ENCODE measurements around the gene GH2.
"Not testable (repeated sequence)": the region's sequence is repeated elsewhere in the genome, so short reads cannot be mapped to it uniquely, and the experiment has no call there.

Gene GH2

GRCh38 chr17:63911041-63911635, 29.4 kb upstream of the GH2 start, which contains the start of gene CSHL1:
Gene CSHL1 (minus strand): TSS chr17:63911258. CDS start chr17:63911196, 62 bp downstream.
- DNase-seq (ENCODE audit: low read depth in 2 of 2): no peak

DNA sequence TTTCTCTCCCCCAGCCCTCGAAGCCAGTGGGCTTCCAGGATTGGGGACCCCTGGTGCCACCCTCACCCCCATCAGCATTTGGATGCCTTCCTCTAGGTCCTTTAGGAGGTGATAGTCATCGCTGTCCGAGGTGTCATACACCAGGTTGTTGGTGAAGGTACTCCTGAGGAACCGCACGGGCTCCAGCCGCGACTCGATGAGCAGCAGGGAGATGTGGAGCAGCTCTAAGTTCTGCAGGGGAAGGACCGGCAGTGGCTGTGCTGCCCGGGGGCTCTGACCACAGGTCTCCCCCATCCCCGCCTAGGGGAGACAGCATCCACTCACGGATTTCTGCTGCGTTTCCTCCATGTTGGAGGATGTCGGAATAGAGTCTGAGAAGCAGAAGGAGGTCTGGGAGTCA, 28.4 kb upstream of the GH2 start:
- DNase-seq (ENCODE audit: low read depth in 2 of 2): no peak

DNA sequence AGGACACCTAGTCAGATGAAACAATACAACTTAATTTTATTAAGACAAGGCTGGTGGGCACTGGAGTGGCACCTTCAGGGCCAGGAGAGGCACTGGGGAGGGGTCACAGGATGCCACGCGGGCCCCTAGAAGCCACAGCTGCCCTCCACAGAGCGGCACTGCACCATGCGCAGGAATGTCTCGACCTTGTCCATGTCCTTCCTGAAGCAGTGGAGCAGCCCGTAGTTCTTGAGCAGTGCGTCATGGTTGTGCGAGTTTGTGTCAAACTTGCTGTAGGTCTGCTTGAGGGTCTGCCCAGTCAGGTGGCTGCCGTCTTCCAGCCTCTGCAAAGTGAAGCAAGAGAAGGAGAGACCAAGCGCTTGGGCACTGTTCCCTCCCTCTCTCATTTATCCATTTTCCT, 27.8 kb upstream of the GH2 start:
- not testable (repeated sequence) for DNase-seq (ENCODE audit: low read depth in 2 of 2)

DNA sequence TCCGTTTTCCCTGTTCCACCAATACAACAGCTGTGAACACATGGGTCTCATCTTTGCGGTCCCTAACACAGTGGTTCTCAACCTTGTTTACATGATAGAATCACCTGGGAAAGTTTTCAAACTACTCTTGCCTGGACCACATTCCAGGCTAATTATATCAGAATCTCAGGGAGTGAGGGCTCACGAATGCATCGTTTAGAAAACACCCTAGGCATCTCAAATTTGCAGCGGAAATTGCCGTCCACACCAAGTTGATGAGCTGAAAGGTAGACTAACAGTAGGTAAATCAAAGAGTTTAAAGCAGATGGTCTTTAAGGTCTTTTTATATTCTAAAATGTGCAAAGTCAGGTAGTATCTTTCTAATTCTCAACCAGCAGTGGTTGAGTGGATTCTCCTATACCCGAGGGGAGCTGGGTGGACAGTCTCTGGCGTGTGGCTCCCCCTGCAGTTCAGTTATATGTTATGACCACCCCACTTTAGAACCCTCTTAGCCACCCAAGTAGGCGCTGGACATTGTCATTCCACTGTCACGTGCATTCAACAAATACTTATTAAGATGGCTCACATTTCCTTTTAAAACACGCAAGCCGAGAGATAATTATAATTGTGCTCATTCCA, 25.5 kb upstream of the GH2 start:
- DNase-seq (ENCODE audit: low read depth in 2 of 2): not testable (repeated sequence)

GRCh38 chr17:63904796-63905195, 23.1 kb upstream of the GH2 start:
- DNase-seq (ENCODE audit: low read depth in 2 of 2): not testable (repeated sequence)

GRCh38 chr17:63903787-63904201, 22.1 kb upstream of the GH2 start:
- not testable (repeated sequence) for DNase-seq (ENCODE audit: low read depth in 2 of 2)

DNA sequence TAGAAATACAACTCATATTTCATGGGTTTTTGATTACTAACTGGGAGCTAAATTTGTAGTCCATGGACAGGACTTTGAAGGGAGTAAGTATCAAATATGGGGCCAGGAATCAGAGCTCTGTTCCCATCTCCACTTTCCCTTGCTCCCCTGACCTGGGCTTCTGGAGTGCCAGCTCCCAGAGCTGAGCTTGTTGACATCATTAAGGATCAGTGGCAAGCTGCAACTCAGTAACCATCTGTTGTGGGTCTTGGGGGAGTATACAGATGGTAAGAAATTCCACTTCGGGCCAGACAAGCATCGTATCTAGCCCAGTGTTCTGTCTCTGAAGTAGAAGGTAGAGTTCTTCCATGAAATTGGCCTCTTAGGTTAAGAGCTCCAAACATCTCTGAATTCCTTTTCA, 20.2 kb upstream of the GH2 start:
- DNase-seq (ENCODE audit: low read depth in 2 of 2): not testable (repeated sequence)

- peak in 1 of 2 donors; percentile 31 for DNase-seq (ENCODE audit: low read depth in 2 of 2)
These were observed 17.4 kb upstream of the GH2 start for GRCh38 chr17:63898899-63899798.

- DNase-seq (ENCODE audit: low read depth in 2 of 2): not testable (repeated sequence)
These were observed 15.0 kb upstream of the GH2 start, which contains the start of gene CSH1 for GRCh38 chr17:63896524-63897354. Gene CSH1 (minus strand): TSS chr17:63896574. CDS start chr17:63896511, 63 bp downstream.

GRCh38 chr17:63894821-63895220, 13.1 kb upstream of the GH2 start:
- not testable (repeated sequence) for DNase-seq (ENCODE audit: low read depth in 2 of 2)

GRCh38 chr17:63894021-63894420, 12.3 kb upstream of the GH2 start:
- not testable (repeated sequence) for DNase-seq (ENCODE audit: low read depth in 2 of 2)

- DNase-seq (ENCODE audit: low read depth in 2 of 2): not testable (repeated sequence)
These were observed 10.7 kb upstream of the GH2 start for GRCh38 chr17:63892316-63893037.

GRCh38 chr17:63889026-63889848, 7.5 kb upstream of the GH2 start:
- not testable (repeated sequence) for DNase-seq (ENCODE audit: low read depth in 2 of 2)

- not testable (repeated sequence) for DNase-seq (ENCODE audit: low read depth in 2 of 2)
These were observed 3.4 kb upstream of the GH2 start for GRCh38 chr17:63885119-63885518.

DNA sequence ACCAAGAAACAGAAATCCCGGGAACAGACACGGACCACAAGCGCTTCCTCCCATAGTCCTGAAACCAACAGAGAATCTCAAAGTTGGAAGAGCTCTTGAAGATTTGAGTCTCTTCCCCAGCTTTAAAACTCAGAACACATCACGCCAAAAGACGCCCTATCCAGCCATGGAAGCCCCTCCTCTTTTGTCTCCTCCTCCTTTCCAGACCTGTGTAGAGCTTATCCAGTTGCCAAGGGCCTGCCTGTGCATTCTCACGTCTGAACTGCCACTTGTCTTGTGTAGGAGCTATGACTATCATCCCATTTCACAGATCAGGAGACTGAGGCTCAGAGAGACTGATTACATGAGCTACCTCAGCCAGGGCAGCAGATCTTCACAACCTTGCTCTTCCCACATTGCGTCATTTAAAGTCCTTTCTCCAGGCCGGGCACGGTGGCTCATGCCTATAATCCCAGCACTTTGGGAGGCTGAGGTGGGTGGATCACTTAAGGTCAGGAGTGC, 932 bp upstream of the GH2 start:
- not testable (repeated sequence) for DNase-seq (ENCODE audit: low read depth in 2 of 2)

- not testable (repeated sequence) for DNase-seq (ENCODE audit: low read depth in 2 of 2)
These were observed 407 bp downstream of the GH2 start for GRCh38 chr17:63881337-63881736.

DNA sequence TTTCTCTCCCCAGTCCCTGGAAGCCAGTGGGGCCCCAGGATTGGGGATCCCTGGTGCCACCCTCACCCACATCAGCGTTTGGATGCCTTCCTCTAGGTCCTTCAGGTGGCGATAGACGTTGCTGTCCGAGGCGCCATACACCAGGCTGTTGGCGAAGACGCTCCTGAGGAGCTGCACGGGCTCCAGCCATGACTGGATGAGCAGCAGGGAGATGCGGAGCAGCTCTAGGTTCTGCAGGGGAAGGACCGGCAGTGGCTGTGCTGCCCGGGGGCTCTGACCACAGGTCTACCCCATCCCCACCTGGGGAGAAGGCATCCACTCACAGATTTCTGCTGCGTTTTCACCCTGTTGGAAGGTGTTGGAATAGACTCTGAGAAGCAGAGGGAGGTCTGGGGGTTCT, 1.0 kb downstream of the GH2 start:
- DNase-seq (ENCODE audit: low read depth in 2 of 2): no peak

- not testable (repeated sequence) for DNase-seq (ENCODE audit: low read depth in 2 of 2)
These were observed 3.3 kb downstream of the GH2 start for GRCh38 chr17:63878413-63878812.

GRCh38 chr17:63874693-63875092, 7.1 kb downstream of the GH2 start:
- DNase-seq (ENCODE audit: low read depth in 2 of 2): not testable (repeated sequence)

Measured in stimulated activated CD4-positive, alpha-beta T cell treated with anti-CD3 and anti-CD28 coated beads, Interleukin-4, amount 100 ng/mL, for 48 hours (primary cell).